GM23338 (cell line): ENCODE results near the gene KCNMB4.

ENCODE experiments used
- CREB1 ChIP-seq: fragments of 250-450 bp; sonication (Bioruptor Pico); IDR thresholded peaks from 2 replicates; pipeline ENCODE4 v1.5.0; 2020; ENCODE audit warnings: low read depth, mild to moderate bottlenecking, moderate library complexity
- EZH2 ChIP-seq: fragments of 200-600 bp; sonication (generic); IDR thresholded peaks from one replicate; pipeline ENCODE4 v1.8.0; 2017; ENCODE audit warnings: antibody characterized with exemption, mild to moderate bottlenecking, low read depth; ENCODE audit not compliant: unreplicated experiment
- EZH2phosphoT487 ChIP-seq: fragments of 200-600 bp; sonication (generic); IDR thresholded peaks from one replicate; pipeline ENCODE4 v1.8.1; 2018; ENCODE audit warnings: antibody characterized with exemption; ENCODE audit not compliant: unreplicated experiment
- JUNB ChIP-seq: IDR thresholded peaks from one replicate; pipeline ENCODE4 v1.6.1; 2016; ENCODE audit warnings: antibody characterized with exemption; ENCODE audit not compliant: unreplicated experiment
- NANOG ChIP-seq: IDR thresholded peaks from 2 replicates; pipeline ENCODE4 v1.6.1; 2016; ENCODE audit warnings: antibody characterized with exemption, borderline replicate concordance
- POLR2AphosphoS5 ChIP-seq: IDR thresholded peaks from 2 replicates; pipeline ENCODE4 v1.6.1; 2016; ENCODE audit warnings: antibody characterized with exemption, low read depth
- ZNF114 ChIP-seq: fragments of 250-450 bp; sonication (Bioruptor Pico); IDR thresholded peaks from 2 replicates; pipeline ENCODE4 v1.5.0; 2020; ENCODE audit warnings: mild to moderate bottlenecking, moderate library complexity
- ZNF331 ChIP-seq: fragments of 250-450 bp; sonication (Bioruptor Pico); IDR thresholded peaks from 2 replicates; pipeline ENCODE4 v1.5.0; 2020; ENCODE audit warnings: low read depth, mild to moderate bottlenecking, moderate library complexity
- TF ChIP-seq, protein P1 (sequence below): IDR thresholded peaks from 2 replicates; pipeline ENCODE4 v1.6.1; 2016; ENCODE audit warnings: antibody characterized with exemption
- TF ChIP-seq, protein P2 (sequence below), 2 experiments: fragments of 200-600 bp in 1 of 2; sonication (generic) in 1 of 2; conservative IDR thresholded peaks; 2 replicates each; pipeline versions ENCODE4 v1.5.1 to v1.6.1; 2016 to 2017; ENCODE audit warnings: antibody characterized with exemption in 2 of 2, low read depth in 2 of 2, mild to moderate bottlenecking in 2 of 2, moderate library complexity in 1 of 2
- TF ChIP-seq, protein P3 (sequence below): IDR thresholded peaks from one replicate; pipeline ENCODE4 v1.6.1; 2018; ENCODE audit warnings: antibody characterized with exemption; ENCODE audit not compliant: unreplicated experiment

DNA sequence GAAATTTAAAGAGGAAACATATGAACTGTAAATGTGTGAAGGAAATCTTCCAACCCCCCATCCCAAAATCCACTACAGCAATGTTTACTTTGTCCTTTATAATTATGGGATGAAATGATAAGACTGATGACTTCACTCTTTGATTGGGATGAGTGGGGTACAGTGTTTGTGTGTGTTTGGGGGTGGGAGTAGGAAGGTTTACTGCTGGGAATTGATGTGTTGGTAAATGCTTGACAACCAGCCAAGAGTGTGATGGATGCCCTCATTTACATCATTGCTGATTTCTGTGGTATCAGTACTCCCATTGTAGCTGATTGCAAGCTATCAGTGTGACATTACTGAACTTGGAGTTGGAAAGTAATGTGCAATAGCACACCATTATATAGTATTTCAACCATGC, 90.9 kb downstream of the KCNMB4 start:
- TF ChIP-seq, protein P1, sequence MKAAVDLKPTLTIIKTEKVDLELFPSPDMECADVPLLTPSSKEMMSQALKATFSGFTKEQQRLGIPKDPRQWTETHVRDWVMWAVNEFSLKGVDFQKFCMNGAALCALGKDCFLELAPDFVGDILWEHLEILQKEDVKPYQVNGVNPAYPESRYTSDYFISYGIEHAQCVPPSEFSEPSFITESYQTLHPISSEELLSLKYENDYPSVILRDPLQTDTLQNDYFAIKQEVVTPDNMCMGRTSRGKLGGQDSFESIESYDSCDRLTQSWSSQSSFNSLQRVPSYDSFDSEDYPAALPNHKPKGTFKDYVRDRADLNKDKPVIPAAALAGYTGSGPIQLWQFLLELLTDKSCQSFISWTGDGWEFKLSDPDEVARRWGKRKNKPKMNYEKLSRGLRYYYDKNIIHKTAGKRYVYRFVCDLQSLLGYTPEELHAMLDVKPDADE = no peak
- TF ChIP-seq, protein P2, sequence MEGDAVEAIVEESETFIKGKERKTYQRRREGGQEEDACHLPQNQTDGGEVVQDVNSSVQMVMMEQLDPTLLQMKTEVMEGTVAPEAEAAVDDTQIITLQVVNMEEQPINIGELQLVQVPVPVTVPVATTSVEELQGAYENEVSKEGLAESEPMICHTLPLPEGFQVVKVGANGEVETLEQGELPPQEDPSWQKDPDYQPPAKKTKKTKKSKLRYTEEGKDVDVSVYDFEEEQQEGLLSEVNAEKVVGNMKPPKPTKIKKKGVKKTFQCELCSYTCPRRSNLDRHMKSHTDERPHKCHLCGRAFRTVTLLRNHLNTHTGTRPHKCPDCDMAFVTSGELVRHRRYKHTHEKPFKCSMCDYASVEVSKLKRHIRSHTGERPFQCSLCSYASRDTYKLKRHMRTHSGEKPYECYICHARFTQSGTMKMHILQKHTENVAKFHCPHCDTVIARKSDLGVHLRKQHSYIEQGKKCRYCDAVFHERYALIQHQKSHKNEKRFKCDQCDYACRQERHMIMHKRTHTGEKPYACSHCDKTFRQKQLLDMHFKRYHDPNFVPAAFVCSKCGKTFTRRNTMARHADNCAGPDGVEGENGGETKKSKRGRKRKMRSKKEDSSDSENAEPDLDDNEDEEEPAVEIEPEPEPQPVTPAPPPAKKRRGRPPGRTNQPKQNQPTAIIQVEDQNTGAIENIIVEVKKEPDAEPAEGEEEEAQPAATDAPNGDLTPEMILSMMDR (conservative IDR thresholded peaks at IDR 0.05; ENCODE audit: low read depth in 2 of 2) = no peak
- TF ChIP-seq, protein P3, sequence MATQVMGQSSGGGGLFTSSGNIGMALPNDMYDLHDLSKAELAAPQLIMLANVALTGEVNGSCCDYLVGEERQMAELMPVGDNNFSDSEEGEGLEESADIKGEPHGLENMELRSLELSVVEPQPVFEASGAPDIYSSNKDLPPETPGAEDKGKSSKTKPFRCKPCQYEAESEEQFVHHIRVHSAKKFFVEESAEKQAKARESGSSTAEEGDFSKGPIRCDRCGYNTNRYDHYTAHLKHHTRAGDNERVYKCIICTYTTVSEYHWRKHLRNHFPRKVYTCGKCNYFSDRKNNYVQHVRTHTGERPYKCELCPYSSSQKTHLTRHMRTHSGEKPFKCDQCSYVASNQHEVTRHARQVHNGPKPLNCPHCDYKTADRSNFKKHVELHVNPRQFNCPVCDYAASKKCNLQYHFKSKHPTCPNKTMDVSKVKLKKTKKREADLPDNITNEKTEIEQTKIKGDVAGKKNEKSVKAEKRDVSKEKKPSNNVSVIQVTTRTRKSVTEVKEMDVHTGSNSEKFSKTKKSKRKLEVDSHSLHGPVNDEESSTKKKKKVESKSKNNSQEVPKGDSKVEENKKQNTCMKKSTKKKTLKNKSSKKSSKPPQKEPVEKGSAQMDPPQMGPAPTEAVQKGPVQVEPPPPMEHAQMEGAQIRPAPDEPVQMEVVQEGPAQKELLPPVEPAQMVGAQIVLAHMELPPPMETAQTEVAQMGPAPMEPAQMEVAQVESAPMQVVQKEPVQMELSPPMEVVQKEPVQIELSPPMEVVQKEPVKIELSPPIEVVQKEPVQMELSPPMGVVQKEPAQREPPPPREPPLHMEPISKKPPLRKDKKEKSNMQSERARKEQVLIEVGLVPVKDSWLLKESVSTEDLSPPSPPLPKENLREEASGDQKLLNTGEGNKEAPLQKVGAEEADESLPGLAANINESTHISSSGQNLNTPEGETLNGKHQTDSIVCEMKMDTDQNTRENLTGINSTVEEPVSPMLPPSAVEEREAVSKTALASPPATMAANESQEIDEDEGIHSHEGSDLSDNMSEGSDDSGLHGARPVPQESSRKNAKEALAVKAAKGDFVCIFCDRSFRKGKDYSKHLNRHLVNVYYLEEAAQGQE = no peak
- TF ChIP-seq EZH2 (no peak), POLR2AphosphoS5 (no peak), JUNB (no peak), EZH2phosphoT487 (no peak), CREB1 (no peak), ZNF331 (no peak), NANOG (no peak), ZNF114 (CRISPR knock-in tag) (no peak)
